Stomach smooth muscle (tissue), 2 donors: ENCODE measurements around the gene IL17D.
A peak's percentile ranks its signal among the peaks of the same experiment; 100 is the strongest.

Experiments used
- H3K27ac ChIP-seq: one replicate; pipeline ENCODE4 v1.7.0; 2013; ENCODE audit warnings: mild to moderate bottlenecking, low read length, inconsistent platforms
- H3K27me3 ChIP-seq, 2 donors: one replicate each; pipeline ENCODE4 v1.7.0; 2013; ENCODE audit warnings: low read length in 2 of 2; ENCODE audit not compliant: insufficient read depth in 2 of 2, control insufficient read depth in 1 of 2
- H3K36me3 ChIP-seq, 2 donors: one replicate each; pipeline ENCODE4 v1.7.0; 2013; ENCODE audit warnings: low read length in 2 of 2; ENCODE audit not compliant: control insufficient read depth in 2 of 2, insufficient read depth in 2 of 2
- H3K4me1 ChIP-seq: one replicate; pipeline ENCODE4 v1.7.0; 2013; ENCODE audit warnings: low read length; ENCODE audit not compliant: control insufficient read depth, insufficient read depth
- H3K4me3 ChIP-seq, 2 donors: one replicate each; pipeline ENCODE4 v1.7.0; 2013; ENCODE audit warnings: low read length in 2 of 2
- H3K9ac ChIP-seq, 2 donors: one replicate each; pipeline ENCODE4 v1.7.0; 2013; ENCODE audit warnings: low read length in 2 of 2, mild to moderate bottlenecking in 1 of 2
- H3K9me3 ChIP-seq, 2 donors: one replicate each; pipeline ENCODE4 v1.7.0; 2013; ENCODE audit warnings: low read length in 2 of 2; ENCODE audit not compliant: control insufficient read depth in 2 of 2
- donor health status: healthy.
- donor health status: Pancreatic carcinoma.

The IL17D gene

DNA sequence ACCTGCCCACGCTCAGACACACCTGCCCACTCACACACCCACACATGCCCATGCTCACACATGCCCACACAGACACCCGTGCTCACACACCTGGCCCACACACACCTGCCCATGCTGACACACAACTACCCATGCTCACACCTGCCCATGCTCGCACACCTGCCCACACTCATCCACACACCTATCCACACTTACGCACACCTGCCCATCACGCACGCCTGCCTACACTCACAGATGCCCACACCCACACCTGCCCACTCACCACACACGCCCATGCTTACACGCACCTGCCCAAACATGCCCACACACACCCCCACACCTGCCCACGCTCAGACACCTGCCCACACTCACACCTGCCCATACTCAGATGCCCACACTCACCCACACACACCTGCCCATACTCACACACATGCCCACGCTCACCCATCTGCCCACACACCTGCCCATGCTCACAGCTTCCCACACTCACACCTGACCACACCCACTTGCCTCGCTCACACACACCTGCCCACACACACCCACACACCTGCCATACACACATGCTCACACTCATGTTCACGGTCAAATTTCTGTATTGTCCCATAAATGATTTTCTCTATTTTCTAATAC is 15.6 kb downstream of the IL17D start:
- Histone ChIP-seq H3K9ac (no peak overlapping the region), H3K27ac (no peak overlapping the region), H3K36me3 (no peaks in the 10 kb centered on the region), H3K4me1 (peaks cover 22% of the 10 kb centered on the region), H3K9me3 (no peaks in the 10 kb centered on the region), H3K27me3 (peaks cover 0 to 9% of the 10 kb centered on the region in 2 donors), H3K4me3 (no peak overlapping the region)

DNA sequence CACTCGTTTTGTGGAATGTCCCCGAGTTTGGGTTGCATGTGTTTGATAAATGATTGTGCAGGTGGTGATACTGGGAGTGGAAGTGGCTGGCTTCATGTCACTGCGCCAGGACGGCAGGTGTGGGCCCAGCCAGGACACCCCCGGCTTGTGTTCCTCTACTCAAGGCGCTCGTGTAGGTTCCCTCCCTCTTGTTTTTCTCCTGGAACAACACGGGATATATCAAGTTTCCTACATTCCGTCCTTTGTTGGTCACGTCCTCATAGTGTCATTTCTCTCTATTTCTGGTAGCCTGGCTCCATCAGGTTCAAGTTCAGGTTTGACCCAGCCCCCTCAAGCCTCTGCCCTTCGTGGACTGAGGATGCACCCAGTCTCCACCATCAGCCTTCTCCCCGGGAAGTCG is 16.3 kb downstream of the IL17D start:
- Histone ChIP-seq H3K36me3 (no peaks in the 10 kb centered on the region), H3K27ac (no peak overlapping the region), H3K4me1 (peaks cover 15% of the 10 kb centered on the region), H3K9me3 (no peaks in the 10 kb centered on the region), H3K9ac (no peak overlapping the region), H3K4me3 (no peak overlapping the region), H3K27me3 (peaks cover 0 to 9% of the 10 kb centered on the region in 2 donors)

DNA sequence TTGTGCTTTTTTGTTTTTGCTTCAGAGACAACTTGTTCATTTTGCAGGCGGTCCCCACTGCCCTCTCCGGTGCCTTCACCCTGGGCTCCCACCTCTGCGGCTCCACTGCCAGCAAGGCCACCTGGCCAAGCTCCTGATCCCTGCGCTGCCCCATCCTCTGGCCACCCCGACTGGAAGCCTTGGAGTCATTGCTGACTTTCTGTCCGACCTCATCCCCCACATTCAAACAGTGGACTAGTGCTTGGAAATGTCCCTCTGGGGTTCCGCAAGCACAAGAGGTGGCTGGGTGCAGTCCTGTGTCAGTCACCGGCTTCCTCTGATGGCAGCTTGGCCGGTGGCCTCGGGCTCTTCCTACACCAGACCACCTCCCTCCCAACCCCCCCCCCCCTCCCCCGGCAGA is 17.0 kb downstream of the IL17D start:
- H3K9ac ChIP-seq: no peak overlapping the region
- no peak overlapping the region for H3K27ac ChIP-seq
- H3K9me3 ChIP-seq: no peaks in the 10 kb centered on the region
- no peak overlapping the region for H3K4me3 ChIP-seq
- peaks cover 0 to 9% of the 10 kb centered on the region in 2 donors for H3K27me3 ChIP-seq
- H3K36me3 ChIP-seq: no peaks in the 10 kb centered on the region
- H3K4me1 ChIP-seq: peaks cover 9% of the 10 kb centered on the region

DNA sequence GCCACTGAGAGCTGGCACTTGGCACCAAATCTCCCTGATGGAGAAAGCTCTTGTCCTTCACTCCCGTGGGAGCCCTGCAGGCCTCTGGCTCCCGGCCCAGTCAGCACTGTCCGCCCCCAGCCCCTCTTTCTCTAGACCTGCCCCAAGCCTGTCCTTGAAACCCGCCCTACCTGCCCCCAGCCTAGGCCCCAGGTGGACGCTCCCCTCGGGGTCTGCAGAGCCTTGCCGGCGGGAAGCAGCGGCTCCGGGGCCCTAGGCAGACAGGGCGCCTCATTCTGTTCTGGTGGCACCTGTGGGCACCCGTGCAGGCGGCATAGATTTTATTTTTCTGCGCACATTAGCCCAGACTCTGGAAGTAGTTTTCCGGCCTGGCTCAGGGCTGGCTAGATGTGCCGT is 17.6 kb downstream of the IL17D start:
- H3K27me3 ChIP-seq: peaks cover 0 to 9% of the 10 kb centered on the region in 2 donors
- no peaks in the 10 kb centered on the region for H3K9me3 ChIP-seq
- no peak overlapping the region for H3K27ac ChIP-seq
- H3K4me1 ChIP-seq: peaks cover 9% of the 10 kb centered on the region
- H3K9ac ChIP-seq: no peak overlapping the region
- peak overlapping the region in 1 of 2 donors; percentile 74 for H3K4me3 ChIP-seq
- no peaks in the 10 kb centered on the region for H3K36me3 ChIP-seq

DNA sequence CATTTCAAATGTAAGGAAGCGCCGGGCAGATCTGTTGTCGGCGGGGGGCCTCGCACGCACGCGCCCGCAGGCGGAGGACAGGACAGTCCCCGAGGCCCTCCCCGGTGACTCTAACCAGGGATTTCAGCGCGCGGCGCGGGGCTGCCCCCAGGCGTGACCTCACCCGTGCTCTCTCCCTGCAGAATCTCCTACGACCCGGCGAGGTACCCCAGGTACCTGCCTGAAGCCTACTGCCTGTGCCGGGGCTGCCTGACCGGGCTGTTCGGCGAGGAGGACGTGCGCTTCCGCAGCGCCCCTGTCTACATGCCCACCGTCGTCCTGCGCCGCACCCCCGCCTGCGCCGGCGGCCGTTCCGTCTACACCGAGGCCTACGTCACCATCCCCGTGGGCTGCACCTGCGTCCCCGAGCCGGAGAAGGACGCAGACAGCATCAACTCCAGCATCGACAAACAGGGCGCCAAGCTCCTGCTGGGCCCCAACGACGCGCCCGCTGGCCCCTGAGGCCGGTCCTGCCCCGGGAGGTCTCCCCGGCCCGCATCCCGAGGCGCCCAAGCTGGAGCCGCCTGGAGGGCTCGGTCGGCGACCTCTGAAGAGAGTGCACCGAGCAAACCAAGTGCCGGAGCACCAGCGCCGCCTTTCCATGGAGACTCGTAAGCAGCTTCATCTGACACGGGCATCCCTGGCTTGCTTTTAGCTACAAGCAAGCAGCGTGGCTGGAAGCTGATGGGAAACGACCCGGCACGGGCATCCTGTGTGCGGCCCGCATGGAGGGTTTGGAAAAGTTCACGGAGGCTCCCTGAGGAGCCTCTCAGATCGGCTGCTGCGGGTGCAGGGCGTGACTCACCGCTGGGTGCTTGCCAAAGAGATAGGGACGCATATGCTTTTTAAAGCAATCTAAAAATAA is 18.2 kb downstream of the IL17D start:
- Histone ChIP-seq H3K4me3 (peak overlapping the region; percentile 60 to 74), H3K27ac (no peak overlapping the region), H3K9ac (peak overlapping the region; percentile 29 to 47), H3K9me3 (no peaks in the 10 kb centered on the region), H3K27me3 (peaks cover 0 to 9% of the 10 kb centered on the region in 2 donors), H3K4me1 (peaks cover 9% of the 10 kb centered on the region), H3K36me3 (no peaks in the 10 kb centered on the region)

DNA sequence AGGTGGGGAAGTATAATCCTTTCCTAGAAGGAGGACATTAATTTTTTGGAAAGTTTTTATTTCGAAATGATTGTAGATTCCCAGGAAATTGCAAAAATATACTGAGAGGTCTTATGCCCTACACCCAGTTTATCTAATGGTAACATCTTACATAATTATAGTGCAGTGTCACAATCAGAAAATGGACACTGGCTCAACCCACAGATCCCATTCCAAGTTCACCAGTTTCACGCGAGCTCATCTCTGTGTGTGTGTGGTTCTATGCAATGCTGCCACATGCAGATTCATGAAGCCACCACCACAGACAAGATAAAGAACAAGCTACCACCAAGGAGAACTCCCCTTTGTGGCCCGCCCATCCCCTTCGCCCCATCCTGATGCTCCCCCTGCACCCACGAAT is 24.4 kb downstream of the IL17D start:
- Histone ChIP-seq H3K27ac (no peak overlapping the region), H3K27me3 (no peaks in the 10 kb centered on the region), H3K4me1 (no peaks in the 10 kb centered on the region), H3K36me3 (peaks cover 4 to 5% of the 10 kb centered on the region in 2 donors), H3K9me3 (no peaks in the 10 kb centered on the region), H3K9ac (no peak overlapping the region), H3K4me3 (no peak overlapping the region)

DNA sequence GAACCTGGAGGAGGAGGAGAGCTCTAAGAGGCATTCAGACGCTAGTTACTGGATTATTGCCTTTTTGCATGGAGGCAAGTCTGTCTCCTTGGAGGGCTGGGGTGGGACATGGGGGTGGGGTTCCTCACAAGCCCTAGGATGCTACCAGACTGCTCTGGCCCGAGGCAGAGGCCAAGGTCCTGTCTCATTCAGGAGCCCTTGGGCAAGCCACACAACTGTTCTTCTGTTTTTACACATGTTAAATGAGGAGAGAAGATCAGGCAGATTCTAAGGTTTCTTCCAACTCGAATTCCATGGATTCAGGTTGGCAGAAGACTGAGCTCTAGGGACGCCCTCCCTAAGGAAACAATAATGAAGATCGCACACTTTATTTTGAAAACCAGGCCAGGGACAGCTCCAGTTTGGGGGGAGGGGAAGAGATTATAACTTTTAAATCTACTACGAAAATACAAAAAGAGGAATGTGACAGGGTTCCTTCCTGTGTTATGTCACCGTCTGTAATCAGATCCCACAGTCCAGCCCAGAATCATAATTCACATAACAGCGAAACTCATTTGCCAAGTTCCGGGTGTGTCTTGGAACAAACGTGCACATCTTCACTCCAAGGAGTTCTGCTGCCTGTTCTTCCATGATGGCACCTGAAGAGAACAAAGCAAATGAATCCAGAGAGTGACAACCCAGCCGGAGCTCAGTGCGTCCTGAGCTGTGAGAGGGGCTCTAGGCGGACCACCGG is 25.2 kb downstream of the IL17D start:
- Histone ChIP-seq H3K27ac (no peak overlapping the region), H3K36me3 (peaks cover 4 to 5% of the 10 kb centered on the region in 2 donors), H3K27me3 (no peaks in the 10 kb centered on the region), H3K4me3 (no peak overlapping the region), H3K4me1 (no peaks in the 10 kb centered on the region), H3K9me3 (no peaks in the 10 kb centered on the region), H3K9ac (no peak overlapping the region)

DNA sequence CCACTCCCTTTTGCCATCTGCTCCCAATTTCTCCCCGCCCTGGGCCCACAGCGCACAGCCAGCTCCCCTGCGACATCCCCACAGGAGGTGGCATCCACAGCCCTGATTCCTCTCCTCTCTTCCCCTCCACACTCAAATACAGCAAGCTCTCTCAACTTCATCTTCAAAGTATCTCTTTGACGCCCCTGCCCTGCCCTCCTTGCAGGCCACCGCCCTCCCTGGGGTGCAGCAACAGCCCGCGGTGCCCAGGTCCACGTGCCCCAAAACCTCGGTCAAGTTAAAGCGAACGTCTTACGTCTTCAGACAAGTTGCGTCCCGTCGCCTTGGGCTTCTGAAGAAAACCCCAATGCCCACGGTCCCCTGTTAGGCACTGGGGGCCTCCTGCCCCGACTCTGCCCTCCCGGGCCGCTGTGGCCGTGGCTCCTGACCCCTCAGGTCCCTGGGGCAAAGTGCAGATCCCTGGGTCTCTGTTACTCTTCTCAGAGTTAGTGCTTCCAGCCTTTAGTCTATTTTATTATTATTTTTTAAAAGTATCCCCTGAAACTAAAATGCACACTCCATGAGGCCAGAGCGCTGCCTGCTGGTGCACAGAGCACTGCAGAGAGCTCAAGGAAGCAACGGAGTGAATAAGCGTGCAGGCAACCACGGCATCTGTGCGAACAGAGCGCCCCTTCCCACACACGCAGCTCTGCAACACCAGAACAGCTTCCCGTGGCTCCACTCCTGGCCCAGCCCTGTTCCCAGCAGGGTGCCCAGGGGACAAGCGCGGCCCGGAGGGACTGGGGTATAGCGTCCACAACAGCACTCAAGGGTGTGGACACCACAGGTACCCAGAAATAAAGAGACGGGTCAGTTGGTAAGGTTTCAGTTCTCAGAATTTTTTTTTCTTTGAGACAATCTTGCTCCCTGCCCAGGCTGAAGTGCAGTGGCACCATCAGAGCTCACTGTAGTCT is 26.4 kb downstream of the IL17D start:
- H3K27ac ChIP-seq: no peak overlapping the region
- no peaks in the 10 kb centered on the region for H3K27me3 ChIP-seq
- H3K36me3 ChIP-seq: peaks cover 4 to 5% of the 10 kb centered on the region in 2 donors
- H3K4me1 ChIP-seq: no peaks in the 10 kb centered on the region
- H3K4me3 ChIP-seq: no peak overlapping the region
- H3K9me3 ChIP-seq: no peaks in the 10 kb centered on the region
- no peak overlapping the region for H3K9ac ChIP-seq

DNA sequence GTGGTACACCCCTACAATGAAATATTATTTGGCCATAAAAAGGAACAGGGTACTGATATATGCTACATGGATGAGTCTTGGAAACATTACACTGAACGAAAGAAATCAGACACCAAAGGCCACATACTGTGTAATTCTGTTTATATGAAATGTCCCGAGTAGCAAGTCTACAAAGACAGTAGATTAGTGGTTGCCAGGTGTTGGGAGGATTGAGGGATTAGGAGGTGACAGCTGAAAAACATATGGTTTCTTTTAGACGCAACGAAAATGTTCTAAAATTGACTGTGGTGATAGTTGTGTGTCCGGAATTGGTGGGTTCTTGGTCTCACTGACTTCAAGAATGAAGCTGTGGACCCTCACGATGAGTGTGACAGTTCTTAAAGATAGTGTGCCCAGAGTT is 35.1 kb downstream of the IL17D start:
- H3K4me1 ChIP-seq: no peaks in the 10 kb centered on the region
- H3K27ac ChIP-seq: no peak overlapping the region
- no peak overlapping the region for H3K9ac ChIP-seq
- H3K9me3 ChIP-seq: no peaks in the 10 kb centered on the region
- no peak overlapping the region for H3K4me3 ChIP-seq
- no peaks in the 10 kb centered on the region for H3K36me3 ChIP-seq
- H3K27me3 ChIP-seq: no peaks in the 10 kb centered on the region

DNA sequence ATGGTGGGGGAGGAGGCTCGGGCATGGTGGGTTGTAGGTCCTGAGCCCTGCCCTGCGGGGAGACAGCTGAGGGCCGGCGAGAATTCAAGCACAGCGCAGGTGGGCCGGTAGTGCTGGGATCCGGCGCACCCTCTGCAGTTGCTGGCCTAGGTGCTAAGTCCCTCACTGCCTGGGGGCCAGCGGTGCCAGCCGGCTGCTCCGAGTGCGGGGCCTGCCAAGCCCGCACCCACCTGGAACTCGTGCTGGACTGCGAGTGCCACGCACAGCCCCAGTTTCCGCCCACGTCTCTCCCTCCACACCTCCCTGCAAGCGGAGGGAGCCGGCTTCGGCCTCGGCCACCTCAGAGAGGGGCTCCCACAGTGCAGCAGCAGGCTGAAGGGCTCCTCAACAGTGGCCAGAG is 36.5 kb downstream of the IL17D start:
- Histone ChIP-seq H3K27me3 (no peaks in the 10 kb centered on the region), H3K36me3 (no peaks in the 10 kb centered on the region), H3K9ac (no peak overlapping the region), H3K27ac (no peak overlapping the region), H3K9me3 (no peaks in the 10 kb centered on the region), H3K4me1 (no peaks in the 10 kb centered on the region), H3K4me3 (no peak overlapping the region)
